ENCODE results near the gene LAIR2.
A peak's percentile ranks its signal among the peaks of the same experiment; 100 is the strongest.

Gene LAIR2

DNA sequence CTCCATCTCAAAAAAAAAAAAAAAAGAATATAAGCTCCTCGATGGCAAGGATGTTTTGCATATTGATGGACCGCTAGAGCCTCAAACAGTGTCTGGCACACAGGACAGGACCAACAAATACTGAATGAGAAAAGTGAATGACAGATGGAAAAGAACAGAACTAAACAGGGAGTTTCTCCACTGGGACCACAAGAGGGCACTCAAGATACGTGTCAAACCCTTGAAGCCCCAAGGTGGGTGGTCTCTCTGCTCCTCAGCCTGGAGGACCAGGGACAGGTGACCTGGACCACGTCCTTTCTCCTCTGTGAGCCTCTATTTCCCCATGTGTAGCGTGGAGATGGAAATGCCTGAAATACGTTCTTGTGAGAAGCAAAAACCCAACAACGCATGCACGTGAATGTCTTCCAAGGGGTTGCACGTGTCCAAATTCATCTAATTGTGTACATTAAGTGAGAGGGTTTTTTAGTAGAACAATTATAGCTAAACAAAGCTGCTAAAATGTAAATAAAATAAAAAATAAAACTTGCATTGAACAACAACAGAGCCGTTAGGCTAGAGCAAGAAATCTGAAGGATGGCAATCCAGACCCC, 23.9 kb upstream of the LAIR2 start:
- no peak overlapping the region for H3K27ac ChIP-seq
- peak; percentile 88 for TF ChIP-seq CTCF (conservative IDR thresholded peaks at IDR 0.05)

DNA sequence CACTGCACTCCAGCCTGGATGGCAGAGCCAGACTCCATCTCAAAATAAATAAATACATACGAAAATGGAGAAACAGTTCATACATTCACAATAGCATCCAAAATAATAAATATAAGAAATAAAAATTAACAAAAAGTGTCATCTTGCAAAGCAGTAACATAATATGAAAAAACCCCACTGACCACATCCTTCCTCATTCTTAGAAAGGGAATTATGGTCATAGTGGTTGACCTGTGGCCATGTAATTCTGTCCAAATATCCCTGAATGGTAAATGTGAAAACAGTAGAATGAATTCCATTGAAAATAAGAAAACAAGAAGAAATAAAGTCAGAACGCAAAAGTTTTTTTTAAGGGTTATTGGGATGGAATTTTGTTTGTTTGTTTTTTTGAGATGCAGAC, 22.6 kb upstream of the LAIR2 start:
- no peak overlapping the region for H3K27ac ChIP-seq
- no peak for TF ChIP-seq CTCF (conservative IDR thresholded peaks at IDR 0.05)

DNA sequence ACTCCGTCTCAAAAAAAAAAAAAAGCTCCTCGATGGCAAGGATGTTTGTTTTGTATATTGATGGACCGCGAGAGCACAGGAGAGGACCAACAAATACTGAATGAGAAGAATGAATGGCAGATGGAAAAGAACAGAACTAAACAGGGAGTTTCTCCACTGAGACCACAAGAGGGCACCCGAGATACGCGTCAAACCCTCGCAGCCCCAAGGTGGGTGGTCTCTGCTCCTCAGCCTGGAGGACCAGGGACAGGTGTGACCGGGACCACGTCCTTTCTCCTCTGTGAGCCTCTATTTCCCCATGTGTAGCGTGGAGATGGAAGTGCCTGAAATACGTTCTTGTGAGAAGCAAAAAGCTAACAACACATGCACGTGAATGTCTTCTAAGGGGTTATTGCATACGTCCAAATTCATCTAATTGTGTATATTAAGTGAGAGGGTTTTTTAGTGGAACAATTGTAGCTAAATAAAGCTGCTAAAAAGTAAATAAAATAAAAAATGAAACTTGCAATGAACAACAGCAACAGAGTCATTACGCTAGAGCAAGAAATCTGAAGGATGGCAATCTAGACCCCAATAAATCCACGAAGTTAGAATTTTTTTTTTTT, 21.2 kb upstream of the LAIR2 start:
- H3K27ac ChIP-seq: no peak overlapping the region
- TF ChIP-seq CTCF (conservative IDR thresholded peaks at IDR 0.05): peak; percentile 92

- no peak for TF ChIP-seq CTCF (conservative IDR thresholded peaks at IDR 0.05)
- no peak overlapping the region for H3K27ac ChIP-seq
Observed at GRCh38 chr19:54482889-54483288, 19.7 kb upstream of the LAIR2 start.

DNA sequence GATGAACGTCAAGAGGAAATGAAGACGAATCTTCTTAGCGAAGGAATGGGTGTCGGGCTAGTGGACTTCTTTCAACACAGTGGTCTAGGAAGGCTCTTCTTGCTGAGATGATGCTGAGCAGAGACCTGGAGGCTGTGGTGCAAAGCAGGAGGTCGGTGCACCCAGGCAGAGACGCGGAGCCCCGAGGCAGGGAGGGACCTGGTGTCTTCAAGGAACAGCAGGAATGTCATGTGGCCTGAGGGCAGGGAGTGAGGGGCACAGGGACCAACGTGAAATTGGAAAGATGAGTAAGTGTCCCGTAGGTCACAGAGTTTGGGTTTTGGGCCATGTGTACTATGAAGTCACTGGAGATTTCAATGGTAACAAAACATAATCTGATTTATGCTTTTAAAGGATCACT, 18.2 kb upstream of the LAIR2 start:
- no peak overlapping the region for H3K27ac ChIP-seq
- no peak for TF ChIP-seq CTCF (conservative IDR thresholded peaks at IDR 0.05)

- no peak overlapping the region for H3K27ac ChIP-seq
- no peak for TF ChIP-seq CTCF (conservative IDR thresholded peaks at IDR 0.05)
Observed at GRCh38 chr19:54485851-54486250, 16.8 kb upstream of the LAIR2 start.

- TF ChIP-seq CTCF (conservative IDR thresholded peaks at IDR 0.05): no peak
Observed at GRCh38 chr19:54489341-54489740, 13.3 kb upstream of the LAIR2 start.

More at GRCh38 chr19:54489341-54489740, 13.3 kb upstream of the LAIR2 start:
- H3K27ac ChIP-seq: no peak overlapping the region
